Measurements from ENCODE around the gene AKAP10.

The AKAP10 gene

GRCh38 chr17:19992803-19993713 is 15.4 kb upstream of the AKAP10 start:
- no peak overlapping the region for H3K4me3 ChIP-seq (ENCODE audit: low read depth, low read length)

GRCh38 chr17:19991252-19991885 is 13.7 kb upstream of the AKAP10 start:
- TF ChIP-seq CTCF (IDR thresholded peaks at IDR 0.05; ENCODE audit: borderline replicate concordance, insufficient read depth, low read depth, low read length): no peak
- no peak overlapping the region for H3K4me3 ChIP-seq (ENCODE audit: low read depth, low read length)

More at GRCh38 chr17:19992803-19993713, 15.4 kb upstream of the AKAP10 start:
- peak; percentile 55 for TF ChIP-seq CTCF (IDR thresholded peaks at IDR 0.05; ENCODE audit: borderline replicate concordance, insufficient read depth, low read depth, low read length)

- no peak for TF ChIP-seq CTCF (IDR thresholded peaks at IDR 0.05; ENCODE audit: borderline replicate concordance, insufficient read depth, low read depth, low read length)
- H3K4me3 ChIP-seq (ENCODE audit: low read depth, low read length): no peak overlapping the region
Measured at GRCh38 chr17:19987897-19988296, 10.3 kb upstream of the AKAP10 start.

- no peak for TF ChIP-seq CTCF (IDR thresholded peaks at IDR 0.05; ENCODE audit: borderline replicate concordance, insufficient read depth, low read depth, low read length)
- H3K4me3 ChIP-seq (ENCODE audit: low read depth, low read length): no peak overlapping the region
Measured at GRCh38 chr17:19986941-19987861, 9.6 kb upstream of the AKAP10 start.

- H3K4me3 ChIP-seq (ENCODE audit: low read depth, low read length): no peak overlapping the region
- no peak for TF ChIP-seq CTCF (IDR thresholded peaks at IDR 0.05; ENCODE audit: borderline replicate concordance, insufficient read depth, low read depth, low read length)
Measured at GRCh38 chr17:19979917-19980770, 2.5 kb upstream of the AKAP10 start.

- TF ChIP-seq CTCF (IDR thresholded peaks at IDR 0.05; ENCODE audit: borderline replicate concordance, insufficient read depth, low read depth, low read length): no peak
- H3K4me3 ChIP-seq (ENCODE audit: low read depth, low read length): no peak overlapping the region
Measured at GRCh38 chr17:19978805-19979211, 1.2 kb upstream of the AKAP10 start.
